A549 treated with AZD9567 at 1 μM for 4 hours (cell line): ENCODE measurements around the gene ASIC1. TPM values are rescaled to one million over a fixed set of nuclear protein-coding genes. Genes with fewer than 3 reads are reported as not detected.

Experiments used
- total RNA-seq: library from RNA; stranded (reverse); fragments of 200-300 nt; extraction: Qiagen RNA extraction; gene quantifications from 5 replicates; pipeline ENCODE4 v1.2.3, GENCODE V29; 2022; ENCODE audit not compliant: insufficient read depth

Gene ASIC1
- 3.5 to 5.9 TPM (median 5.7 TPM) in 5 replicates for total RNA-seq

DNA sequence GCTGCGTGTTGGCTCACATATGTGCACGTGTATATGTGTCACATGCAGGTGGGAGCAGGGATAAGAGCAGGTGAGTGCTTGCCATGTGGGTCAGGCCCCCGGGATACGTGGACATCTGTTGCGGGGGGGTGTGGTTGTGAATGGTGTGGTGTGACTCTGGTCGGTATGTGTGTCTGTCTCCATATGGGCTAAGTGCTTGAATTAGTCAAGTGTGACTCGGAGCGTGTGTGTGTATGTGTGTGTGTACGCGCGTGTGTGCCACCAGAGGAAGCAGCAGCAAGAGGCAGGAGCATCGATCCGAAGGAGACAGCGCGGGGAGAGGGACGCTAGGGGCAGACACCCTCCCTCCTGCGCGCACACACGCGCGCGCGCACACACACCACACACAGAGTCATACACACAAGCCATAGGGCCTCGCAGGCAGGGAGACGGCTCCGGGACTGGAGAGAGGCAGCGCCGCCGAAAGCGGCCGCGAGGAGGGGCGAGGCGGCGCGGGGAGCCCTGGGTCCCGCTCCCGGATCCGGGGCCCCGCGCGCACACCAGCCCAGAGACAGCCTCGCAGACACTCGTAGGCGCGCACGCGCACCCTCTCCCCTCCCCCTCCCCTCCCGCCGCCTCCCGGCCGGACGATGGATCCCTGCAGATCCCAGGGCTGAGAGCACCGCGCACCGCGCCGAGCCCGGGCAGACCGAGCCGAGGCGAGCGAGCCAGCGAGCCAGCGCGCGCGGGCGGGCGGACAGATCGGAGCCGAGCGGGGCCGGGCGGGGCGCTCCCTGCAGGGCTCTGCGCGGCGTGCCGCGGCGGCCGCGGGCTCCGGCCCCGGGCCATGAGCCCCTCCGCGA, at the start of gene ASIC1:
Gene ASIC1, plus strand, starts transcription at position 597 of the 842 bp plus-strand sequence. CDS start 1,171 bp downstream, outside the sequence.

DNA sequence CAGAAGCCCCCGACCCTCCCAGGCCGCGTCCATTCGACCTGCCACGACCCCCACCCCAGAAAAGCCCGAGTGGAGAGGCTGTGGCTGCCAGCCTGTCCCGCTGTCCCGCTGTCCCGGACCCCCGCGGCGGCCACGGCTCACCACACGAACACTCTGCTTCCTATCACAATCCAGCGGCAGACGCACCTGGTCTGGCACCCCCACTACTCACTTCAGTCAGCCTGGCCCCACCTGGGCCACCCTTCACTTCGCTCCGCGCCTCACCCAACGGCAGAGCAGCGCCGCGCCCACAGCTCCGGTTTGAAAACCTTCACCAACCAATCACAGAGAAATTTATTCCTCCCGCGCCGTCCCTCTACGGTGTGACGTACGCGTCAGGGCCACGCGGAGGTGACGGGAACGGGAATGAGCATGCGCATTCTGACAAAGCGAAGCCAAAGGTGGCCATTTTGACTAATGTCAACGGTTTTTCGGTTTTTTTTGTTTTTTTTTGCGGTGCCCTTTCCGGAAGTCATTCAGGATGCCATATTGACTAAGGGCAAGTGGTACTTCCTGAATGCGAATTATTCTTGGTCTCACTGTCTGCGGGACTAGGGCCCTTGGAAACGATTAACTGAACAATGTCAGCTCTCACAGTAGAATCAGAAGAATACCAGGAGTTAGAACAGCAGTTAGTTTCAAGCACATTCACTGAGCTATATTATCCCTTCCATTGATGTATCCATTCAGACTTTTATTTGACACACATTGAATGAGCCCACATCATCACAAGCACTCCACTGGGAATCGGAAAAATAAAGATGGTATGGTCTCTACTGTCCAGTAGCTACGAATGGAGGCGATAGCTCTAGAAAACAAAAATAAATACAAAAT, 32.0 kb upstream of the ASIC1 start, which contains the start of gene RACGAP1:
Gene RACGAP1, minus strand, starts transcription at position 308 of the 873 bp plus-strand sequence. CDS start 8,779 bp downstream, outside the sequence.

DNA sequence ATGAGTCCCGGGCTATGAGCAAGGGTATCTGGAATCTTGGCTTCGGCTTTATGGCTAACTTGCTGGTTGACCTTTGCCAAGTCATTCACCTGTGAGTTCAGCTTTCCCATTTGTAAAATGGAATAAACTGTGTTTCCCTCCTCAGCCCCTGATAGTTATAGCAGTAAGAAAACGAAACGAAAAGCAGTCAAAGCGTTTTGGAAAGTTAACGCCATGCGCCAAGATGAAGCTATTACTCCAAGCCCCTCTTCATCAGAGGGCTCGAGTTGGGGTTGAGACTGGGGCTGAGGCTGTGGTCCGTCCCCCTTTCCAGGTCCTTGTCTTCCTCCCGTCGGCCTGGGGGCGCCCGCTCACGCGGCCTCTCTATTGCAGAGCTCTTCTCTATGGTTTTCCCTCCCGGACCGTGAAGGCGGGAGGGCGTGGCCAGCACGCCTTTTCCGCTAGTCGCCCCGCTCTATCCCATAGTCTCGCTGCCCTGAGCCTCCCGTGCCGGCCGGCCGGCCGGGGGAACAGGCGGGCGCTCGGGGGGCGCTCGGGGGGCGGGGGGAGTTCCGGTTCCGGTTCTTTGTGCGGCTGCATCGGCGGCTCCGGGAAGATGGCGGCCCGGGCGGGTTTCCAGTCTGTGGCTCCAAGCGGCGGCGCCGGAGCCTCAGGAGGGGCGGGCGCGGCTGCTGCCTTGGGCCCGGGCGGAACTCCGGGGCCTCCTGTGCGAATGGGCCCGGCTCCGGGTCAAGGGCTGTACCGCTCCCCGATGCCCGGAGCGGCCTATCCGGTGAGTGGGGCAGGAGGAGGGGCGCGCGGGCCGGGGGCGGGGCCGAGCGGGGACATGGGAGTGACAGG, 27.6 kb downstream of the ASIC1 start, which contains the start of gene SMARCD1:
Gene SMARCD1, plus strand, starts transcription at position 568 of the 840 bp plus-strand sequence. Its CDS starts 28 bp downstream, at position 596.

DNA sequence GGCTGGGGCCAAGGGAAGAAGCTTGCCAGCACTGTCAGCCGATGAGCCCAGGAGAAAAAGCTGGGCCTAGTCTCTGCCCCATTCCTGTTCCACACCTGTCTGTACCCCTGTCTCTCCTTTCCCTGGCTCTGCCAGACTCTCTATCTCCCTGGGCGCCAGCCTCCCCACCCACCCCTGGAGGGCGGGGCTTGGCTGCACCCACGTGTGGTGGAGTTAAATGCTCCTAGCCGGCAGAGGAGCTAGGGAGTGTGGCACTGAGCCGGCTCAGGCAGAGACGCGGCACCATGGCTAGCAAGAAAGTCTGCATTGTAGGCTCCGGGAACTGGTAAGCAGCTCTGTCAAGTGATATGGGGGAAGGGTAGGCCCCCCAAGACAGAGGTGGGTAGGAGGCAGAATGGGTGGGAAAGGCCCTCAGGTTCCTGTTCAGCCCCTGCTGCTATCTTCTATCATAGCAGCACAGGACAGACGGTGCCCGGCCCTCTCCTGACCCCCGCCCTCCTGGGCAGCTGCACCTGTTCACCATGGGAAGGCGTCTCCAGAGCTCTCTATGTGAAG, 46.4 kb downstream of the ASIC1 start, which contains the start of gene GPD1:
Gene GPD1, plus strand, starts transcription at position 242 of the 555 bp plus-strand sequence. Its CDS starts 43 bp downstream, at position 285.

GRCh38 chr12:50111693-50112455, 54.5 kb downstream of the ASIC1 start, which contains the start of gene COX14:
Gene COX14 (plus strand): TSS chr12:50112236. CDS start chr12:50120044, 7,808 bp downstream.

Other genes with a start within 250 kb of the ASIC1 start
- gene NCKAP5L, start 229.2 kb upstream of the ASIC1 start, total RNA-seq, result 8.5 to 9.6 TPM (median 8.9 TPM) in 5 replicates
- gene BCDIN3D, start 214.5 kb upstream of the ASIC1 start, total RNA-seq, result 4.0 to 4.7 TPM (median 4.3 TPM) in 5 replicates
- 0.01 TPM in 1 of 5 replicates, not detected in the others for gene FAIM2, start 153.7 kb upstream of the ASIC1 start, total RNA-seq
- not detected in 5 replicates for gene AQP2, start 106.9 kb upstream of the ASIC1 start, total RNA-seq
- gene AQP5, start 95.7 kb upstream of the ASIC1 start, total RNA-seq, result not detected in 5 replicates
- gene AQP6, start 84.6 kb upstream of the ASIC1 start, total RNA-seq, result not detected in 5 replicates
- 71.3 to 85.1 TPM (median 77.8 TPM) in 5 replicates for gene RACGAP1, start 32.1 kb upstream of the ASIC1 start, total RNA-seq
- 65.4 to 79.9 TPM (median 72.0 TPM) in 5 replicates for gene SMARCD1, start 27.7 kb downstream of the ASIC1 start, total RNA-seq
- 0.18 to 3.3 TPM (median 0.28 TPM) in 5 replicates for gene GPD1, start 46.4 kb downstream of the ASIC1 start, total RNA-seq
- 50.1 to 78.1 TPM (median 71.8 TPM) in 5 replicates for gene COX14, start 54.6 kb downstream of the ASIC1 start, total RNA-seq
- gene CERS5, start 109.8 kb downstream of the ASIC1 start, total RNA-seq, result 25.7 to 30.0 TPM (median 27.0 TPM) in 5 replicates
- 4.4 to 12.7 TPM (median 5.0 TPM) in 5 replicates for gene LIMA1, start 225.9 kb downstream of the ASIC1 start, total RNA-seq